A204.1 (cell line): ENCODE results near the gene RAPGEF2.
A peak's percentile ranks its signal among the peaks of the same experiment; 100 is the strongest.
"Not testable (repeated sequence)": the region's sequence is repeated elsewhere in the genome, so short reads cannot be mapped to it uniquely, and the experiment has no call there.

ENCODE experiments used
- FAIRE-seq: peaks from 2 replicates; lab custom pipeline; 2012; peaks lifted over from hg19 to GRCh38; lab: Jason Lieb, UNC

RAPGEF2 gene, protein sequence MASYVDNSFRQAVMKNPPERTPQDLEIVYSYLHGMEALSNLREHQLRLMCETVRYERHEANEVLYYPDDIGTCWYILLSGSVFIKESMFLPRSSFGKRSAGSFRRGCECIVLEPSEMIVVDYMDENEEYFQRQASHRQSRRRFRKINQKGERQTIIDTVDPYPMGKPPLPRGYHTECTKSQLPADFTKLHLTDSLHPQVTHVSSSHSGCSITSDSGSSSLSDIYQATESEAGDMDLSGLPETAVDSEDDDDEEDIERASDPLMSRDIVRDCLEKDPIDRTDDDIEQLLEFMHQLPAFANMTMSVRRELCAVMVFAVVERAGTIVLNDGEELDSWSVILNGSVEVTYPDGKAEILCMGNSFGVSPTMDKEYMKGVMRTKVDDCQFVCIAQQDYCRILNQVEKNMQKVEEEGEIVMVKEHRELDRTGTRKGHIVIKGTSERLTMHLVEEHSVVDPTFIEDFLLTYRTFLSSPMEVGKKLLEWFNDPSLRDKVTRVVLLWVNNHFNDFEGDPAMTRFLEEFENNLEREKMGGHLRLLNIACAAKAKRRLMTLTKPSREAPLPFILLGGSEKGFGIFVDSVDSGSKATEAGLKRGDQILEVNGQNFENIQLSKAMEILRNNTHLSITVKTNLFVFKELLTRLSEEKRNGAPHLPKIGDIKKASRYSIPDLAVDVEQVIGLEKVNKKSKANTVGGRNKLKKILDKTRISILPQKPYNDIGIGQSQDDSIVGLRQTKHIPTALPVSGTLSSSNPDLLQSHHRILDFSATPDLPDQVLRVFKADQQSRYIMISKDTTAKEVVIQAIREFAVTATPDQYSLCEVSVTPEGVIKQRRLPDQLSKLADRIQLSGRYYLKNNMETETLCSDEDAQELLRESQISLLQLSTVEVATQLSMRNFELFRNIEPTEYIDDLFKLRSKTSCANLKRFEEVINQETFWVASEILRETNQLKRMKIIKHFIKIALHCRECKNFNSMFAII (N-terminal part only)

DNA sequence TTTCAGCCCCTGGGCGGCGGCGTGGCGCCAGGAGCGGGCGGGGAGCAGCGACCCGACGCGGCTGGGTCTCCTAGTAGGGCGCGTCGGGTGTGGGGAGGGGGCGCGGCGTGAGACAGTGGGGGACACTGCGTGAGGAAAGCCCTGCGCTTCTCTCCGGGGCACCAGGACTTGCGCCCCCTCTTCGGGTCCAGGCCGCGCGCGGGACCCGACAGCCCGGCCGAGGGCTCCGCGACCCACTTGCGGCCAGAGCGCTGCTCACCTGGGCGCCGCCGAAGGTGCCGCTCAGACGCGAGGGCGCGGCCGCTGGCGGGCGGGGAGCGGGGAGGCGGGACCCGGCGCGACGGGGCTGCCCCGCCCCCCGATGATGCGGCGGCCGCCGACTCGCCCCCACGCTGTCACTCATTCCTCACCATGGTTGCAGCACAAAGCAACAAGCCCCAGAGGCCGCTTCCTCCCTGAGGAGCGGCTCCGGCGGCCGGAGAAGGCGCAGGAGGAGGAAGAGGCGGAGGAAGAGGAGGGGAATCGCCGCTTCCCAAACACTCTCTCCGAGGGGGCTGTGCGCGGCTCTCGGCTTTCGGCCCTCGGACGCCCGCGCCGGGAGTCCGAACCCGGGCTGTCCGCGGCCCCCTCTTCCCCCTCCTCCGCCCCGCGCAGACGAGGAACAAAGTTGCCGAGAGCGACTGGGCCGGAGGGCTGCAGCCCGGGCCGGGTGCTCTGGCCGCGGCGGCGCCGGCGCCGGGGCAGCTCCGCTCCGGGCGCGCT, at the start of gene RAPGEF2:
Gene RAPGEF2, plus strand, starts transcription at position 458 of the 762 bp plus-strand sequence. CDS start 1,084 bp downstream, outside the sequence.
- FAIRE-seq: no peak

DNA sequence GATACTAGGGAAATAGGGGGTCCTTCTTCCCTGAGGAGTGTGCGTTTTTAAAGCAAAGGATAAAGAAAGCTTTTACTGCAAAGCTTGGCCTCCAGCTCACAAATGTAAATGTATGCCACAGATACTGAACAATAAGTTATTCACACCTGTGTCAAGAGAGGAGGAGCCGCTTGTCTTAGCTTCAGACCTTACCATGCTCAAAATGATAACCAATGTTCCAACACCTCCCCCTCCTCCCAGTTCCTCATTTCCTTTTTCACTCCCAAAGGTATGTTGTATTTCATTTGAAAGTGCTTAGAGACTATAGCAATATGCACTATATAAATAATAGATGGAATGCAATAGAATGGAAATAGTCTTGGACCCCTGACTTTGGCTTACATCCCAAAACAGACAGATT, 47.0 kb upstream of the RAPGEF2 start:
- no peak for FAIRE-seq

DNA sequence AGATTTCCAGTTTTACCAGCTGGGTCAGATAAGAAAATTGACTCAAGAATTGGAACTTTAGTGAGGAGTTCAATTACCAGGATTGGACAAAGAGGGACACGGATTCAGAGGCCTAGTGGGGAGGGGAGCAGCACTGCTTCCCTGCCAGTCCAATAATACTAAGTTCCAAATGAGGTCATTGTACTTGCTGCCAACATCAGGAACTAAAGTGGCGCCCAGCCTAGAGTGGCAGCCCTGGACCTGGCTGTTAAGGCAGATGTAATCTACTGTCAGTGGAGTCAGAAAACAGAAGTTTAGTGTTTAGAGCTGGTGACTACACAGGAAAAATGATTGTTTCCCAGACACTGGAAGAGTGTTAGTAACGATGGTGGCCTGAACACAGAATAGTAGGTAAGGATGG, 42.7 kb upstream of the RAPGEF2 start:
- FAIRE-seq: no peak

DNA sequence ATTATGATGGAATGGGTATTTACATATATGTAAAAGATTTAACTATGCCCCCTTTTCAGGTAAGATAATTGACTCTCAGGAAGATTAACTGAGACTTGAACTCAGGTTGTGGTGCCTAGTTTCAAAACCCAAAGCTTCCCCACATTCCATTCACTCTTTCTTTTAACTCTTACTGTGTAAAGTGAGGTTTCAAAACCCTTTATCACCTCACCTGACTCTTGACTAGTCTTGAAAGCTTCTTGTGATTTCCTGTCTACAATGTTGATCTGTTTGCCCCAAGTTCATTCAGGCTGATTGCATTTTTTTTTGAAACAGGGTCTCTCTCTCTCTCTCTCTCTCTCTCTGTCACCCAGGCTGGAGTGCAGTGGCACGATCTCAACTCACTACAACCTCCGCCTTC, 40.5 kb upstream of the RAPGEF2 start:
- FAIRE-seq: no peak

DNA sequence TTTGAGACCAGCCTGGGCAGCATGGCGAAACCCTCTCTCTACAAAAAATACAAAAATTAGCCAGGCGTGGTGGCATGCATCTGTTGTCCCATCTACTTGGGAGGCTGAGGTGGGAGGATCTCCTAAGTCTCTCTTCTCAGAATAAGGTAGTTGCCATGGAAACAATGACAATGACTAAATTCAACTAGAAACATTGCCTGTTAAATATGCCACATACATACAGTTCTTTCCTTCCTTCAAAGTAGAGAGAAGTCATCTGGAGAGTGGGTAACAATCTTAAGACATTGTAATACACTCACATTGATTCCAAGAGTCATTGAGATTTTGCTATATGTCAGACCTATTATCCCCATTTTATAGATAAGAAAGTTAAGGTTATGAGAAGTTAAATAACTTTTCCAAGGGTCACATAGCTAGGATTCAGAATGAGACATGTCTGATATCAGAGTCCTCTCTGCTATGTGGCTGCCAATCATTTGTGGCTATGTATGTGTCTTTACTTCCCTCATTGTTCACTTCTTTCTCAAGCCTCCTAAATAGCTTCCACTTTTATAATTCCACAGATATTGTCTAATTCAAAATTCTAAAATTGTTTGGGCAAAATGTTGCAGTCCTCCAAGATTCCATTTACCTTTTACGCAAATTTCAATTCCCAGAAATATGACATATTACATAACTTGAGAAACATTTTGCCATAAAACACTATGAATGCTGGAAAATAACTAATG, 37.2 kb upstream of the RAPGEF2 start:
- no peak for FAIRE-seq

DNA sequence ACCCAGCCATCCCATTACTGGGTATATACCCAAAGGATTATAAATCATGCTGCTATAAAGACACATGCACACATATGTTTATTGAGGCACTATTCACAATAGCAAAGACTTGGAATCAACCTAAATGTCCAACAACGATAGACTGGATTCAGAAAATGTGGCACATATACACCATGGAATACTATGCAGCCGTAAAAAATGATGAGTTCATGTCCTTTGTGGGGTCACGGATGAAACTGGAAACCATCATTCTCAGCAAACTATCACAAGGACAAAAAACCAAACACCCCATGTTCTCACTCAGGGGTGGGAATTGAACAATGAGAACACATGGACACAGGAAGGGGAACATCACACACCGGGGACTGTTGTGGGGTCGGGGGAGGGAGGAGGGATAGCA, 34.7 kb upstream of the RAPGEF2 start:
- not testable (repeated sequence) for FAIRE-seq

DNA sequence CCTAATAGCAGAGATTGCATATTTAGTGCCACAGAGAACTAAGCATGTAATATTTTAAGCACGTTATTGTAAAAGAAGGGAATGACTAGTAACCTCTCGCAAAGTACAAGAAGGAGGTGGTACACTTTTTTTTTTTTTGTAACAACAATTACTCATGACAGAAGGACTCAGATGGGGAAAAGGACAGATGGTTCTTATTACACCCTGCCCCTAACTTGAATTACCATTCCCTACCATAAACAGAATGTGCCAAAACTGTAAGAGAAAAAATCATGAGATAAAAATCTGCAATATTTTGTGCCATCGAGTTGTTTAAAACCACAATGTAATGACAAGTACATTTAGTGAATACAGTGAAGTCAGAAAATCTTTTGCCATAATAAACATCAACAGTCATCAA, 33.0 kb upstream of the RAPGEF2 start:
- FAIRE-seq: no peak

DNA sequence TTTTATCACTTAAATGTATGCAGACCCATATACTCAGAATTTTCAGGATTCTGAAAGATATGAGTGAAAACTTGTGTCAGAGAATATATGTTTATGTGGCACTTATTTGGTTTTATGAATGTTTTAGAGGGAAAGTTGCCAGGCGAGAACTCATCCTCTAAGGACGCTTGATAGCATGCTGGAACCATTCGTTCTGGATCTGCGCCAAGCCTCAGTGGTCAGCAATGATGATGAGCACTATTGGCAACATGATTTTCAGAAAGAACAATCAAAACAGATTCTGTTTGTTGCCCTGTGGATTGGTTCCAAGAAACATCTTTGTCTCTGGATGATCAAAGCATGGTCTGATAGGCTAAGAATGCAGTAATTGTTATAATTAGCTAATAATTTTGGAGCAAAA, 32.1 kb upstream of the RAPGEF2 start:
- FAIRE-seq: no peak

DNA sequence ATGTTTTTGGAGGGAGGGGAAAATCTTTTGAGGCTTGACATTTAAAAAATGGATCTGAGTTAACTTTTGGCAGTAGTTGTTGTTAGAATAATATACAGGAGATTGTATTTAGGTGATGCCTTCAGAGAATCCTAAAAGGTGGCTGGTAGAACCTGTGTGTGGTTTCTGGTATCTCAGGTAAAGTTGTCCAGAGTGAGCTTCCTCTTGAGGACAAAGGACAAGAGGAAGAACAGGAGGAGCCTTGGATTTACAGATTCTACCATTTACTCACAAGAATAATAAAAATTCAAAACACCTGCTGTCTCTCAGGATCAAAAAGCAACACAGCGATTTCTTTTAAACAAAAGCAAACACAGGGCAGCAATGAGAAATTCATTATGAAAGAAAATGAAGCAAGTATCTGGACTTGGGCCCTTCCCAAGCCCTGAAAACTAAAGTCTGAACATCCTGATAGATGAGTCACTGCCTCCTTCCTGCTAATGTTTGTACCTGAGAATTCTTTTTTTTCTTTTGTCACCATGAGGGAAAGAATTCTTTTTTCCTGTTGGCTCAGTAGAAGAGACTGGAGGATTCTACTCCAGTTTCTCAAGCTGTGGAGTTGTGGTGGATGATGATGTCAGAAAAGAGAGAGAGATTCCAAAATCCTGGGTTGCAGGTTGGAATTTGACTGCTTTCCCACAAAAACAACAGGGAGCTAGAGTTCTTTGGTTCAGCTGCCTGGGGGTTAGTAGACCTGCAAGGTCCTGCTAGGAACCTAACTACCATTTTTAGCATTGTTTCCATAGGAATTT, 31.5 kb upstream of the RAPGEF2 start:
- no peak for FAIRE-seq

DNA sequence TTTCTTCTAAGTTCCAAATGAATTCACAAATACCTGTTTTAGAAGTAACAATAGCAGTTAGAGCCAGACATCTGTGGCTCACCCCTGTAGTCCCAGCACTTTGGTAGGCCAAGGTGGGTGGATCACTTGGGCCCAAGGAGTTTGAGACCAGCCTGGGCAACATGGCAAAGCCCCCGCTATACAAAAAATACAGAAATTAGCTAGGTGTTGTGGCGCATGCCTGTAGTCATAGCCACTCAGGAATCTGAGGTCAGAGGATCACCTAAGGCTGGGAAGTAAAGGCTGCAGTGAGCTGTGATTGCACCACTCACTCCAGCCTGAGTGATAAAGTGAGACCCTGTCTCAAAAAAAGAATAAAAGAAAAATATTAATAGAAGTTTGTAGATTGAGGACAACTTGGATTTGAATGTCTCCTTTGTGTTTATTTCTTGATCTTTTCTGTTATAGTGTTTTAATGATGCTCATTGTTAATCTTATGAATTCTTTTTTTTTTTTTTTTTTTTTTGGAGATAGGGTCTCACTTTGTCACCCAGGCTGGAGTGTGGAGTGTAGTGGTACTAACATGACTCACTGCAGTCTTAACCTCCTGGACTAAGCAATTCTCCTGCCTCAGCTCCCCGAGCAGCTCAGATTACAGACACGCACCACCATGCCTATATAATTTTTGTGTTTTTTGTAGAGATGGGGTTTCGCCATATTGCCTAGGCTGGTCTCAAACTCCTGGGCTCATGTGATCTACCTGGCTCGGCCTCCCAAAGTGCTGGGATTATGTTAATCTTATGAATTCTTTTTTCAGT, 30.7 kb upstream of the RAPGEF2 start:
- FAIRE-seq: no peak

DNA sequence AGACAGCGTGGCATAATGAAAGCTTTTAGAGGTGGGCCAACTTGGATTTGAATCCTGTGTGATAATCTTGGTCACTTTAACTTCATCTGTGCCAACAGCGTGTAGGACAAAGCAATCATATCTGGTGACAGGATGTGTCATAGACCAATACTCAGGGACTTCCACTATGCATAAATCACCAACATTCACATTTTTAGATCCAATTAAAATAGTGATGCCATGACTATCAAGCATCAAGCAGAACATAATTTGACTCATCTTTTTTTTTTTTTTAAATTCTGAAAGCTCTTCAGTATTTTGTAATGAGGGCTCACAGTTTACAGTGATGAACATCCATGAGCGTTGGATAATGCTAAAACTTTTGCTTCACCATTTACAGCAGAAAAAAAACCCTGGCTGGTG, 27.3 kb upstream of the RAPGEF2 start:
- no peak for FAIRE-seq

DNA sequence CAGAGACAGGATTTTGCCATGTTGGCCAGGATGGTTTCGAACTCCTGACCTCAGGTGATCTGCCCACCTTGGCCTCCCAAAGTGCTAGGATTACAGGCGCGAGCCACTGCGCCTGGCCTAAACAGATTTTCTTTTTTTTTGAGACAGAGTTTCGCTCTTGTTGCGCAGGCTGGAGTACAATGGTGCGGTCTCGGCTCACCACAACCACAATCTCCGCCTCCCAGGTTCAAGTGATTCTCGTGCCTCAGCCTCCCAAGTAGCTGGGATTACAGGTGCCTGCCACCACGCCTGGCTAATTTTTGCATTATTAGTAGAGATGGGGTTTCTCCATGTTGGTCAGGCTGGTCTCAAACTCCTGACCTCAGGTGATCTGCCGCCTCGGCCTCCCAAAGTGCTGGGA, 25.9 kb upstream of the RAPGEF2 start:
- FAIRE-seq: not testable (repeated sequence)

DNA sequence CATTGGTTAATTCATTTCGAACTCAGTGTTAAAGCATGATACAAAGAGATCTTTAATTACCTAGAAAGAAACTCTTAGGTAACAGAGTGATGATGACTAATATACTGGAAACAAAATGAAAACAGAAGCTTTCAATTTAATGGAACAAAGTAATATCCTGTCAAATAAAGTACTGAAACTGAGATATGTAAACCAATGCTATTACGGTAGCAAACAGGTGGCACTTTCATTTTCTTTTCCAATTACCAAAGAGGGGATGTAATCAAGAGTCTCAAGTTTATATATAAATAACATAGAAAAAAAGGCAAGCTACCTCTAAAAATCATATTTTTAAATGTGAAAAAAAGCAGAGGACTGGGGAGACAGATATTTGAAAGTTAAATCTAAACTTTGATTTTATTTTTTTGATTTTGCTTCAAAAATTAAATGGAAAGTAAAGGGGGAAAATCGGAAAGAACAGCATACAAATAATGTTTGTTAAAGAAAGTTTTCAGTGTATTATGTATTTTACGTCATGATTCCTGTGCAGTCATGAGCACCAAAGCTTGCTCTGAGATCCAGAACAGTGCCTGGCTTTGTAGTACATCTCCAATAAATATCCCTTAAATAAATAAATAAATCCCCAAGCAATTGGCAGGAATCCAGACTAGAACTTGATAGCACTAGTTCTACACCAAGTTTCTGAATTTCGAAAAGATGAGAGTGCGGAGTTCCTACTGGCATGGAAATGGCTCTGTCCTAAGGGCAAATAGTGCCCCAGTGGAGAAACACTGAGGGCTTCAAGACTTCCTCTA, 25.0 kb upstream of the RAPGEF2 start:
- FAIRE-seq: peak; percentile 53

DNA sequence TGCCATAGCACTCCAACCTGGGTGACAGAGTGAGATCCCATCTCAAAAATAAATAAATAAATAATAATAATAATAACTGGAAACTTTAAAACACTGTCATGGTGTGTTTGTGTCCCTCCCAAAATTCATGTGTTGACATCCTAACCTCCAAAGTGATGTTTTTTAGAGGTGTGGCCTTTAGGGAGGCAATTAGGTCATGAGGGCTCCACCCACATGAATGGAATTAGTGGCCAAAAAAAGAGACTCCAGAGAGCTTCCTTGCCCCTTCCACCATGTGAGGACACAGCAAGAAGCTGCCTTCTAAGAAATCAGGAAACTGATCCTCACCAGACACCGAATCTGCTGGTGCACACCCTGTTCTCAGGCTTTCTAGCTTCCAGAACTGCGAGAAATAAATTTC, 23.8 kb upstream of the RAPGEF2 start:
- no peak for FAIRE-seq

DNA sequence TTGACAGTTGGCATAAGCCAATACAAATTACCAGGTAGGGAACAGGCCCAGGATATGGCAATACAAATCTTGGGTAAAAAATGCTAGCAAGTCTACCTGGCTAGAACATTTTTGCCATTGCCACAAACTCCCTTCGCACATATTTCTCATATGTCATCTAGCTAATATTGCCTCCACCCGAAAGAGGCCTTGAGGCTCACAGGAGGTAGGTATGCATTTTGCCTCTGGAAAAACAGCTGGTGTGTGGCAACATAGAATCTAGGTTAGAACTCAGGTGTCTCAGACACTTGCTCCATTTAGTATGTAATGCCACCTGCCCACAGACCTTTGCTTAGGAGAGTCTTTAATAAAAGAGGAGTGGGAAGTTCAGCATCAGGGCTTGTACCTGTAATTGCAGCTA, 16.3 kb upstream of the RAPGEF2 start:
- FAIRE-seq: no peak

DNA sequence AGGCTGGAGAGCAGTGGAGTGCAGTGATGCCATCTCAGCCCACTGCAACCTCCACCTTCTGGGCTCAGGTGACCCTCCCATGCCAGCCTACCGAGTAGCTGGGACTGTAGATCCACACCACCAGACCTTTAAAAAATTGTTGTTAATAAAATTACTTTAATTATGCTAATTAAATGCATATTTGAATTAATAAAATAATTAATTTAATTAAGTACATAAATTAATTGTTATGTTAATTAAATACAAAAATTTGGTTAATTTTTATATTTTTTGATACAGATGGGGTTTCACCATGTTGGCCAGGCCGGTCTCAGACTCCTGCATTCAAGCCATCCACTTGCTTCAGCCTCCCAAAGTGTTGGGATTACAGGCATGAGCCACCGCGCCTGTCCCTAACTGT, 12.6 kb upstream of the RAPGEF2 start:
- FAIRE-seq: no peak

DNA sequence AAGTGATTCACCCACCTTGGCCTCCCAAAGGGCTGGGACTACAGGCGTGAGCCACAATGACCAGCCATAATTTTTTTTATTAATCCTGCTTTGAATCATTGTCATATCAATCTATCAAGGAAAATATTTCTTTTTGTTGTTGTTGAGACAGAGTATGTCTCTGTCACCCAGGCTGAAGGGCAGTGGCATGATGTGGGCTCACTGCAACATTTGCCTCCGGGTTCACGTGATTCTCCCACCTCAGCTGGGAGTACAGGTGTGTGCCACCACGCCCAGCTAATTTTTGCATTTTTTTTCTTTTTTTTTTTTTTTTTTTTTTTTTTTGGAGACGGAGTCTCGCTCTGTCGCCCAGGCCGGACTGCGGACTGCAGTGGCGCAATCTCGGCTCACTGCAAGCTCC, 8.7 kb upstream of the RAPGEF2 start:
- FAIRE-seq: not testable (repeated sequence)

DNA sequence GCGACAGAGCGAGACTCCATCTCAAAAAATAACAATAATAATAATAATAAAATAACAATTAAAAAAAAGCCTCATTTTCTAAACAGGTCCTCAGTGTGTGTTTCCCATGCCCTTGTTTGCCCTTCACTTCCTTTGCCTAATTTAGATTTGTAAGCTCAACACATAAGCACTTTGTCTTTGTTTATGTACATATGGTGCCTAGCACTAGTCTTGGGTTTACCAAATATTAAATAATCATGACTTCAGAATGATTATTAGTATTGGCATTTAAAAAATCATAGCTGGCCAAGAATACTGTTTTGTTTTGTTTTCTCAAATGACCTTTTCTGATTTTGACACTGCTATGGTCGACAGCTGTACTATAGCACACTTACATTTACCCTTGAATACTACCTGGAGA, 6.4 kb upstream of the RAPGEF2 start:
- no peak for FAIRE-seq

DNA sequence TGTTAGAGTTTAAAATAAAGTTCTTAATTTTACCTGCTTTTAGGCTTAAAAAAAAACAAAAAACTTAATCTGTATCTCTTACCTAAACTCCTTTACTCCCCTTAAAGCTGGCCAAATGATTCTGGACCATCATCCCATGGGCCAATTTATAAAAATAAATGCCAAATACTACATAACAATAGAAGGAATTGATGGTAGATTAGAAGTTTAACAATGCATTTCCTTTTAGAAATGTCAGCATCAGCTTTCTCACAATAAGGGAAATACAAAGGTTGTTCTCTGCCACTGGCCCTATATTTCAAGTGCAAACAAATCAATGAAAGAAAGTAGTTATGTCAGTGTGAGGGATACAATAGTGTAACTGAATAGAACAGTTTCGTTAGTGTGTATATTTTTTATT, 5.7 kb upstream of the RAPGEF2 start:
- FAIRE-seq: no peak
